ENCODE results near the gene OSGEP. TPM values are rescaled to one million over a fixed set of nuclear protein-coding genes. Genes with fewer than 3 reads are reported as not detected.

The OSGEP gene
- total RNA-seq, 1 experiment from 2014 or later, result 21.8 TPM

GRCh38 chr14:20499881-20500280 is 45.3 kb upstream of the OSGEP start:
- TF ChIP-seq SP1 (IDR thresholded peaks at IDR 0.05; ENCODE audit: low read depth), result no peak
- TF ChIP-seq FOSL1 (IDR thresholded peaks at IDR 0.05; ENCODE audit: low read depth), result no peak
- no peak for TF ChIP-seq CEBPB (IDR thresholded peaks at IDR 0.05; ENCODE audit: low read depth)
- TF ChIP-seq CTCF (IDR thresholded peaks at IDR 0.05 in 2 of 3, conservative IDR thresholded peaks at IDR 0.05 in 1 of 3; ENCODE audit: borderline replicate concordance in 1 of 3, insufficient read depth in 1 of 3, low read depth in 2 of 3, low read length in 2 of 3), result no peak
- TF ChIP-seq YY1 (IDR thresholded peaks at IDR 0.05; ENCODE audit: extremely low read depth, insufficient replicate concordance, low read depth, low read length), result no peak
- TF ChIP-seq JUND (IDR thresholded peaks at IDR 0.05), result no peak
- TF ChIP-seq SIN3A (IDR thresholded peaks at IDR 0.05; ENCODE audit: low read depth), result no peak
- no peak for TF ChIP-seq ZNF274 (IDR thresholded peaks at IDR 0.05; ENCODE audit: low read depth, low read length)
- TF ChIP-seq EGR1 (IDR thresholded peaks at IDR 0.05; ENCODE audit: low read depth), result no peak
- no peak for TF ChIP-seq CBX3 (IDR thresholded peaks at IDR 0.05; ENCODE audit: low read depth)
- TF ChIP-seq EZH2phosphoT487 (IDR thresholded peaks at IDR 0.05; ENCODE audit: borderline replicate concordance), result no peak
- no peak for TF ChIP-seq RAD21 (IDR thresholded peaks at IDR 0.05; ENCODE audit: low read depth)
- TF ChIP-seq ZBTB33 (IDR thresholded peaks at IDR 0.05; ENCODE audit: extremely low read depth, insufficient replicate concordance, low read length), result no peak
- no peak for TF ChIP-seq POLR2A (IDR thresholded peaks at IDR 0.05; ENCODE audit: borderline replicate concordance, extremely low read depth, insufficient read depth, insufficient read length)
- no peak for TF ChIP-seq REST (IDR thresholded peaks at IDR 0.05; ENCODE audit: low read depth)
- no peak for TF ChIP-seq MAX (IDR thresholded peaks at IDR 0.05)
- TF ChIP-seq TCF7L2 (IDR thresholded peaks at IDR 0.05; ENCODE audit: borderline replicate concordance, extremely low read depth, insufficient read depth, insufficient read length), result no peak
- TF ChIP-seq ZFX (IDR thresholded peaks at IDR 0.05), result no peak
- H3K9me3 ChIP-seq (ENCODE audit: control insufficient read depth in 1 of 2, insufficient read depth in 1 of 2, low read depth in 1 of 2, low read length in 2 of 2), result no peaks in the 10 kb centered on the region
- H3K4me3 ChIP-seq (replicated peaks in 1 of 2; ENCODE audit: low read depth in 1 of 2, low read length in 2 of 2), result no peak overlapping the region
- ChIA-PET RAD21 (ENCODE audit: low non-redundant PET in 1 of 2, low total read pairs in 2 of 2, uncharacterized antibody in 2 of 2, unreplicated experiment in 2 of 2) (no interaction called here), POLR2A (no interaction called here), CTCF (no interaction called here)
- intact Hi-C loops (cut with micrococcal nuclease), result no loop called here
- no peak overlapping the region for H3K9ac ChIP-seq (ENCODE audit: low read length)
- no peaks in the 10 kb centered on the region for H3K79me2 ChIP-seq (ENCODE audit: insufficient read depth, low read length)
- DNase-seq (ENCODE audit: low read depth, low spot score) (no peak), ATAC-seq (no peak)
- no TSS peak for BruUV-seq (replicated peaks)
- peaks cover 19 to 29% of the 10 kb centered on the region in 2 experiments for H3K4me1 ChIP-seq (ENCODE audit: control insufficient read depth in 1 of 2, insufficient read depth in 2 of 2, low read length in 2 of 2)
- H3K27me3 ChIP-seq (ENCODE audit: insufficient read depth, low read length), result no peaks in the 10 kb centered on the region
- no peak overlapping the region for H3K27ac ChIP-seq (ENCODE audit: low read depth, low read length)
- no peak overlapping the region for H3K4me2 ChIP-seq (ENCODE audit: low read length)
- no peaks in the 10 kb centered on the region for H3K9me2 ChIP-seq (ENCODE audit: insufficient read depth)
- H2AFZ ChIP-seq (ENCODE audit: low read depth, low read length, poor library complexity, severe bottlenecking), result no peak overlapping the region
- no peaks in the 10 kb centered on the region for H4K20me1 ChIP-seq (ENCODE audit: insufficient read depth)
- no peaks in the 10 kb centered on the region for H3K36me3 ChIP-seq (ENCODE audit: control insufficient read depth in 1 of 2, insufficient read depth in 2 of 2, low read length in 2 of 2)

Data from HCT116 (cell line).